Measurements from ENCODE around the gene SPEG. TPM values are rescaled to one million over a fixed set of nuclear protein-coding genes. Genes with fewer than 3 reads are reported as not detected.

The SPEG gene
- total and polyA plus RNA-seq, 3 experiments from 2014 or later: 0.48 to 1.0 (median 0.94) TPM

DNA sequence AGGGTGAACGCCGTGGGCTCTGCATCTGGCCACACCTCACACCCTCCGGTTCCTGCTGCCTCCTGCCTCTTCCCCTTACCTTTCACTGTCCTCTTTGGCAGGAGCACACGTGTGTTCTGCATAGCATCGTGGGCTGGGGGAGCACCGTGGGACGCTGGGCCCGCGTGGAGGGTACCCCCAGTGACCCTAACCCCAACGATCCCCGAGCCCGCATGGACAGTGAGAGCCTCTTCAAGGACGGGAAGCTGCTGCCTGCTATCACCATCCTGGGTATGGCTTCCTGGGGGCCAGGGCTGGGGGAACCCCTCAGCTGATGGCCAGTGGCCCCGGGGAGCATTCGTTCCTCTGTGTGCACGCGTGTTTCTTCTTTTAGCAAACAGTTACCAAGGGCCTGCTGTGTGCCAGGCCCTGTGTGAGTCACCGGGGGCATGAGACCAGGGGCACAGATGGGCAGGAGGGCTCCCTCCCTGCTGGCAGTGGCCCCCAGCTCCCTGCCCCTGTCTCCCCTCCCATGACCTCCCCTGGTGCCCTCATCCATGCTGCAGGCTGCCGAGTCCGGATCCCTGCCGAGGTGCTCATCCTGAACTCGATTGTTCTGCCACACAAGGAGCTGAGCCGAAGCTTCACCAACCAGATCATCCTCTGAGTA, 71.6 kb downstream of the SPEG start:
- POLR2A ChIA-PET: no interaction called here
- DNase-seq: no peak
- peaks cover 18 to 26% of the 10 kb centered on the region in 2 donors for H3K27me3 Mint-ChIP-seq

DNA sequence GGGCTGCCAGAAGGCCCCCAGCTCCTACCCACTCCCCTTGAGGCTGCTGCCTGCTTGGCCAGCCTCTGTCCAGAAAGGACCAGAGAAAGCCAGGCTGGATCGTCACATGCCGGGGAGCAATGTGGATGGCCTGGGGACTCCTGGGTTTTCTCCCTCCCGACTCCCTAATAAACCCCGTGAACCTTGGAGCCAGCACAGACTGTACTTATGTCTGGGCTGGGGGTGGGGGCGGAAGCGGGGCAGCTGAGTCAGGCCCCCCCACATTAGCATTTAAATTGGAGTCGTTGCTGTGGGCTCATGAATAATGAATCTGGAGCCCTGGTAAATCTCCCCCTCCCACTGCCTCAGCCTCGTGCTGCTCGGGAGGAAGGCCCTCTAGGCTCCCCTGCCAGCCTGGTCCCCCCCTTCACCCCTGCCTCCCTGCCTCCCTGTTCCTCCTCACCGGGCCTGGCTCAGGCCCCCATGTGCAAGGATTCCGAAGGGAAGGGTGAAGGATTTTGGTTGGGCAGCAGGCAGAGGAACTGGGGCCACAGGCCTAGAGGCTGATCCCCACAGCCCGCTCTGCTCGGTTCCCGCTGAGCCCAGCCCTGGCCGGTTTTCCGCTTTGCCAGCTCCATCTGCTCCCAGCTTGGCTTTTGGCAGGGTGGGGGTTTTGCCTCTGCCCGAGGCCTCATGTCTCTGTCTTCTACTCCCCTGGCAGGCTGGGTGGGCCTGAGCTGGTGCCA, 72.3 kb downstream of the SPEG start:
- no peak overlapping the region for H3K4me3 ChIP-seq (ENCODE audit: low read length)
- H3K27me3 ChIP-seq (ENCODE audit: insufficient read depth, low read length, poor library complexity, severe bottlenecking): no peaks in the 10 kb centered on the region
- Mint-ChIP-seq H3K27ac (no peak overlapping the region), H3K27me3 (peaks cover 23 to 32% of the 10 kb centered on the region in 2 donors), H3K4me1 (peaks cover 8 to 17% (median 11%) of the 10 kb centered on the region in 3 donors), H3K4me3 (no peak overlapping the region), H3K9me3 (peaks cover 0 to 4% (median 0%) of the 10 kb centered on the region in 5 donors), H3K36me3 (peaks cover 9 to 47% (median 19%) of the 10 kb centered on the region in 3 donors)
- DNase-seq: no peak
- no peak overlapping the region for H3K27ac ChIP-seq (ENCODE audit: low read depth, low read length)
- H3K9me3 ChIP-seq (ENCODE audit: low read length): no peaks in the 10 kb centered on the region
- CTCF ChIA-PET: interaction anchor here (0.6 to 6.7 kb wide), 6 partner anchors 11 to 34 kb away, joined by 3 to 36 read pairs (median 4); partner anchors contain the start of gene GMPPA
- peaks cover 14% of the 10 kb centered on the region for H3K36me3 ChIP-seq (ENCODE audit: insufficient read depth, low read length)
- peaks cover 15% of the 10 kb centered on the region for H3K4me1 ChIP-seq (ENCODE audit: insufficient read depth, low read length)
- POLR2A ChIA-PET: no interaction called here

More for the DNA sequence above, 71.6 kb downstream of the SPEG start:
- H3K9me3 ChIP-seq (ENCODE audit: low read length): no peaks in the 10 kb centered on the region
- peaks cover 15% of the 10 kb centered on the region for H3K4me1 ChIP-seq (ENCODE audit: insufficient read depth, low read length)
- peaks cover 9 to 16% (median 11%) of the 10 kb centered on the region in 3 donors for H3K4me1 Mint-ChIP-seq
- H3K36me3 ChIP-seq (ENCODE audit: insufficient read depth, low read length): peaks cover 14% of the 10 kb centered on the region
- CTCF ChIA-PET: interaction anchor here (0.6 to 6.7 kb wide), 3 partner anchors 10 to 25 kb away, joined by 3 to 36 read pairs (median 3); partner anchors contain the start of gene GMPPA
- no peak overlapping the region for H3K27ac ChIP-seq (ENCODE audit: low read depth, low read length)
- H3K9me3 Mint-ChIP-seq: peaks cover 0 to 4% (median 0%) of the 10 kb centered on the region in 5 donors
- H3K4me3 ChIP-seq (ENCODE audit: low read length): no peak overlapping the region
- no peaks in the 10 kb centered on the region for H3K27me3 ChIP-seq (ENCODE audit: insufficient read depth, low read length, poor library complexity, severe bottlenecking)
- H3K27ac Mint-ChIP-seq: no peak overlapping the region
- no peak overlapping the region for H3K4me3 Mint-ChIP-seq
- H3K36me3 Mint-ChIP-seq: peaks cover 9 to 50% (median 19%) of the 10 kb centered on the region in 3 donors

DNA sequence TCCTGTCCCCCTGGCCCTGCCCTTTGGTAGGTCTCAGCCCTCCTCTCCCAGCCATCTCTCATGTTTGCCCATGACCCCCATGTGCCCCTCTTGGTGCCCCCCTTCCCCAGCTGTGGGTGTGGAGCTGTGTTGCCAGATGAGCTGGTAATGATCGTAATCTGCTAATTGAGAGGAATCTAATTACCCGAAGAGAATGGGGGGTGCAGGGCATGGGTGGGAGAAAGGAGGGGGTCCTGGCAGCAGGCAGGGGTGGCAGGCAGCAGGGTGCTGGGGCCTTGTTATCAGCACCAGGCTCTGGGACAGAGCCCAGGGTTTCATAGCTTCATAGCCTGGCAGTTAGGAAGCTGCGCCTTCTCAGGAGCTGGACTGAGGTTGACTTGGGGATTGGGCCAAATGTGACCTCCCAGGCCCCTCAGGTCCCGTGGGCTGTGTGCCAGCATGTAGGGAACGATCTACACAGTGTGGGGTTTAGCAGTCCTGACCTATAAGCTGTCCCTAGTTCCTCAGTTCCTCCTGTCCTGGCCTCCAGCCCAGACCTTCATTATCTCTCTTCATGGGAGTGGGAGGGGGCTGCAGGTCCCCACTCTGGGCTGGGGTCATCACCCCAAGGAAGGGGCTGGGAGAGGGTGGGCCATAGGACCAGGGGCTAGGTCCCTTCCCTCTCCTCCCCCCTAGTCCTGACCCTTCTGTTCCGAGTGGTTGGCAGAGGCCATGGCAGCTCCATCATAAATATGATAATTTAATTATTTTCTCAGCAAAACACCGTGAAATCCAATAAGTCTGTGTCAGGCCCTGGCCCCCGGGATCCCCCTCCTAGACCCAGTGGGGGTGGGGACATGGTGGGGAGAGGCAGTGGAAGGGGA, 73.2 kb downstream of the SPEG start:
- POLR2A ChIA-PET: no interaction called here
- peaks cover 4% of the 10 kb centered on the region for H3K27me3 ChIP-seq (ENCODE audit: insufficient read depth, low read length, poor library complexity, severe bottlenecking)

DNA sequence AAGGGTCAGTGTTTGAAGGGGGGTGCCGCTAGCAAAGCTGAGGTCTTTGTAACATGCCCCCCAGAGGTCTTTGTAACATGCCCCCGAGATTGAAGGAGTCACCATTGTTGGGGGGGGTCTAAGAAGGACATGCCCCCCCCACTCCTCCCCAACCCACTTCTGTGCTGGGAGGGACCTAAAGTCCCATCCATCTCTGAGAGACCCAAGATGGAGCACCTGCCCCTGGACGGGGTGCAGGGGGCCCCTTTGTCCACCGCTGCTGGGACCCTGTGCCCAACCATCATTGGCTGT, 73.7 kb downstream of the SPEG start:
- Mint-ChIP-seq H3K27me3 (peaks cover 32 to 43% of the 10 kb centered on the region in 2 donors), H3K4me3 (no peak overlapping the region)

More for the DNA sequence above, 73.2 kb downstream of the SPEG start:
- H3K9me3 Mint-ChIP-seq: peaks cover 0 to 4% (median 0%) of the 10 kb centered on the region in 5 donors
- H3K36me3 Mint-ChIP-seq: peaks cover 9 to 43% (median 19%) of the 10 kb centered on the region in 3 donors
- H3K27me3 Mint-ChIP-seq: peaks cover 28 to 37% of the 10 kb centered on the region in 2 donors
- peaks cover 10 to 21% (median 11%) of the 10 kb centered on the region in 3 donors for H3K4me1 Mint-ChIP-seq
- DNase-seq: no peak
- Histone ChIP-seq H3K36me3 (ENCODE audit: insufficient read depth, low read length) (peaks cover 14% of the 10 kb centered on the region), H3K4me1 (ENCODE audit: insufficient read depth, low read length) (peaks cover 15% of the 10 kb centered on the region), H3K4me3 (ENCODE audit: low read length) (no peak overlapping the region), H3K9me3 (ENCODE audit: low read length) (no peaks in the 10 kb centered on the region), H3K27ac (ENCODE audit: low read depth, low read length) (no peak overlapping the region)
- no peak overlapping the region for H3K27ac Mint-ChIP-seq
- CTCF ChIA-PET: interaction anchor here (0.9 to 6.7 kb wide), 4 partner anchors 12 to 33 kb away, joined by 3 to 36 read pairs (median 4); partner anchors contain the start of gene GMPPA
- no peak overlapping the region for H3K4me3 Mint-ChIP-seq

DNA sequence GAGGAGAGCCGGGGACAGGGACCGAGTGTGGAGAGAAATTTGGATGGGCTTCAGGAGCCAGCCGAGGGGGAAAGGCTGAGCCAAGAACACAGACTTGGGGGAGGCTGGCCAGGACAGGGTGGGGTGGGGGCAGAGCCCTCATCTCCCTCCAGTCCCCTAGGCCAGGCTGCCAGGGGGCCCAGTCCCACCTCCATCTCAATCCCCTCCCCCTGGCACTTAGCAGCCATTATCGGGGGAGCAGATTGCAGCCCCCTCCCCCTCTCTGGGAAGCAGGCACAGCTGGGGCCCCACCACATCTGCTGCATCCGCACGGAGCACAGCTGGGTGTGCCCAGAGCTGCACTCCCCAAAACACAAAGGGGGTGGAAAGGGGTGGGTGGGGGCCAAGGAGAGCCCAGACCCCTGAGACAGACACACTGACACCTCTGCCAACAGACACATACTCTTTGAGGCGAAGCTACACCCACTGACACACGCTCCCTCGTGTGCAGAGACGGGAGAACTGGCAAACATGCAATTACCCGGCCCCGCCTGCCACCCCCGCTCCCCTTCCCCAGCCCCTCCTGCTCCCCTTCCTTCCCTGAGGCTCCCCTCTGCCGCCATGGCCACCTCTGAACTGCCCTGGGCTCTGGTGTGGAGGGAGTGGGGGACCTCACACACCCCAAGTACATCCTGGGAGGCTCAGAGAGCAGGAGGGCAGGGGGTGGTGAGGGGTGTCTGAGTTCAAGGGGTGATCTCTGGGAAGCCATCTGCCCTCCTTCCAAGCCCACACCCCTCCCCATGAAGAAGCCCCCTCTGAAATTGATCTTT, 74.5 kb downstream of the SPEG start:
- H3K27ac ChIP-seq (ENCODE audit: low read depth, low read length): peak overlapping the region; percentile 38
- CTCF ChIA-PET: interaction anchor here (1.0 to 6.7 kb wide), 7 partner anchors 9 to 71 kb away, joined by 3 to 36 read pairs (median 7); partner anchors contain the start of gene GMPPA
- DNase-seq: no peak
- Mint-ChIP-seq H3K27ac (peak overlapping the region in 1 of 8 donors; percentile 21), H3K36me3 (peaks cover 5 to 33% (median 10%) of the 10 kb centered on the region in 3 donors), H3K27me3 (peaks cover 39 to 50% of the 10 kb centered on the region in 2 donors), H3K9me3 (peaks cover 0 to 4% (median 0%) of the 10 kb centered on the region in 5 donors), H3K4me1 (peaks cover 17 to 34% (median 19%) of the 10 kb centered on the region in 3 donors), H3K4me3 (peak overlapping the region in 6 of 7 donors; percentile 19 to 71 (median 58))
- H3K9me3 ChIP-seq (ENCODE audit: low read length): no peaks in the 10 kb centered on the region
- peaks cover 8% of the 10 kb centered on the region for H3K36me3 ChIP-seq (ENCODE audit: insufficient read depth, low read length)
- peaks cover 12% of the 10 kb centered on the region for H3K27me3 ChIP-seq (ENCODE audit: insufficient read depth, low read length, poor library complexity, severe bottlenecking)
- no peak overlapping the region for H3K4me3 ChIP-seq (ENCODE audit: low read length)
- POLR2A ChIA-PET: no interaction called here
- H3K4me1 ChIP-seq (ENCODE audit: insufficient read depth, low read length): peaks cover 15% of the 10 kb centered on the region

More for the DNA sequence above, 73.7 kb downstream of the SPEG start:
- ChIA-PET POLR2A (no interaction called here), CTCF (interaction anchor here (1.9 to 6.7 kb wide), 2 partner anchors 12 to 17 kb away, joined by 7 to 36 read pairs; partner anchors contain the start of gene GMPPA)
- no peak overlapping the region for H3K4me3 ChIP-seq (ENCODE audit: low read length)
- peaks cover 14% of the 10 kb centered on the region for H3K36me3 ChIP-seq (ENCODE audit: insufficient read depth, low read length)
- peaks cover 15% of the 10 kb centered on the region for H3K4me1 ChIP-seq (ENCODE audit: insufficient read depth, low read length)
- H3K27ac ChIP-seq (ENCODE audit: low read depth, low read length): no peak overlapping the region
- Mint-ChIP-seq H3K4me1 (peaks cover 12 to 26% (median 12%) of the 10 kb centered on the region in 3 donors), H3K36me3 (peaks cover 9 to 41% (median 18%) of the 10 kb centered on the region in 3 donors), H3K27ac (no peak overlapping the region), H3K9me3 (peaks cover 0 to 4% (median 0%) of the 10 kb centered on the region in 5 donors)
- peaks cover 8% of the 10 kb centered on the region for H3K27me3 ChIP-seq (ENCODE audit: insufficient read depth, low read length, poor library complexity, severe bottlenecking)
- no peak for DNase-seq
- H3K9me3 ChIP-seq (ENCODE audit: low read length): no peaks in the 10 kb centered on the region

DNA sequence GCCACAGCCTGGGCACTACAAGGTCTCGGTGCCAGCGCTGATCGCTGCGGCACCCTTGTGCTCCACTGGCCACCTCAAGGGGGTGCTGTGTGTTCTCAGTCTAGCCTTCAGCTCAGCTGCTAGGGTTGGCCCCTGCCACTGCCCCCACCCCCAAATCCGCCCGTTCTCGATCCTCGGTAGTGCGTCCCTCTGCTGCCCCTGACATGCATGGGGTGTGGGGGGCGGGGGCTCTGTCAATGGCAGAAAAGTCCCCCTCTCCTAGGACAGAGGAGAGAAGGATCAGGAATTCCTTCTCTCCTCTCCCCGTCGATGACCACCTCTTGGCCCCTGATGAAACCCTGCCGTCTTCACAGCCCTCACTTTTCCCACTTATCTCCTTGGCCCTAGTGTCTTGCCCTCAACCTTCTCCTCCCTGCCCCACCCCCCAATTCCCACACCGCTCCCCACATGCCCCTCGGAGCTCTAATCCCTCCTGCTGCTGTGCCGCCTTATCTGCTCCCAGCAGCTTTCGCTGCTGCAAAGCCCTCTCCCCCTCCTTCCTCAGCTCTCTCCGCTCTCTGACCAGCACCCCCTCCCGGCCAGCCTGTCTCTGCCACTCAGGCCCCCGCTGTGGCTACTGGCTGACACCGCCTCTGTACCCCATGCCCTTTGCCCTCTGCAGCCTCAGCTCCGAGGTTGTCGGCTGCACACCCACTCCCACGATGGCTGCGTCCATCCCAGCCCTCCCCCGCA, 75.3 kb downstream of the SPEG start:
- H3K27me3 Mint-ChIP-seq: peaks cover 42 to 56% of the 10 kb centered on the region in 2 donors
- peaks cover 2% of the 10 kb centered on the region for H3K36me3 ChIP-seq (ENCODE audit: insufficient read depth, low read length)

More for the DNA sequence above, 75.3 kb downstream of the SPEG start:
- Histone ChIP-seq H3K27ac (ENCODE audit: low read depth, low read length) (peak overlapping the region; percentile 43), H3K4me3 (ENCODE audit: low read length) (no peak overlapping the region), H3K9me3 (ENCODE audit: low read length) (no peaks in the 10 kb centered on the region), H3K4me1 (ENCODE audit: insufficient read depth, low read length) (peaks cover 15% of the 10 kb centered on the region), H3K27me3 (ENCODE audit: insufficient read depth, low read length, poor library complexity, severe bottlenecking) (peaks cover 12% of the 10 kb centered on the region)
- Mint-ChIP-seq H3K9me3 (peaks cover 0 to 4% (median 0%) of the 10 kb centered on the region in 5 donors), H3K27ac (peak overlapping the region in 1 of 8 donors; percentile 21), H3K4me3 (peak overlapping the region in 6 of 7 donors; percentile 19 to 71 (median 58)), H3K36me3 (peaks cover 1 to 25% (median 3%) of the 10 kb centered on the region in 3 donors), H3K4me1 (peaks cover 17 to 37% (median 20%) of the 10 kb centered on the region in 3 donors)
- POLR2A ChIA-PET: interaction anchor here (1.0 kb wide), 1 partner anchor 11 kb away, joined by 5 read pairs; the partner anchor contains the start of gene GMPPA
- CTCF ChIA-PET: interaction anchor here (0.6 to 6.7 kb wide), 12 partner anchors 9 to 101 kb away, joined by 3 to 36 read pairs (median 4); partner anchors contain the start of gene GMPPA
- peak in 4 of 5 donors; percentile 7 to 42 (median 29) for DNase-seq

All from CD8-positive, alpha-beta memory T cell (primary cell).